AML-193 (cell line): ENCODE data around the gene AOPEP.

ENCODE experiments used
- DNase-seq, 2 experiments: peaks; one replicate each; lab custom pipeline; 2025; lab: John Stamatoyannopoulos, UW

Gene AOPEP

GRCh38 chr9:94993160-94993820 lies 266.8 kb downstream of the AOPEP start:
- DNase-seq, result no peak

DNA sequence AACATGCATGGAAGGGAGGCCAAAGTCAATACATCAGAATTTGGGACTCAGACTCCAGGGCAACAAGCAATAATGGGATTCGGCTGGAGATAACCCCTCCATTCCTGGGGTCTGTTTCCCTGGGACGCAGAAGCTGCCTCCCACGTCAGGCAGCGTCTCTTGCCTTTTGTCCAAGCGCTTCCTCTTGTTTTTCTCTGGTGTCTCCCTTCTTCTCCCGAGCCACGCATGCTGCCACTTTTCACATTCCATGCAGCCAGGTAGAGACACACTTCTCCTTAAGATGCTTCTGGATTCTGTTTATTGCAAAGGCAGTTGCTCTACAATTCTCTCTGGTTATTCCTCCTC lies 267.3 kb downstream of the AOPEP start:
- no peak for DNase-seq

DNA sequence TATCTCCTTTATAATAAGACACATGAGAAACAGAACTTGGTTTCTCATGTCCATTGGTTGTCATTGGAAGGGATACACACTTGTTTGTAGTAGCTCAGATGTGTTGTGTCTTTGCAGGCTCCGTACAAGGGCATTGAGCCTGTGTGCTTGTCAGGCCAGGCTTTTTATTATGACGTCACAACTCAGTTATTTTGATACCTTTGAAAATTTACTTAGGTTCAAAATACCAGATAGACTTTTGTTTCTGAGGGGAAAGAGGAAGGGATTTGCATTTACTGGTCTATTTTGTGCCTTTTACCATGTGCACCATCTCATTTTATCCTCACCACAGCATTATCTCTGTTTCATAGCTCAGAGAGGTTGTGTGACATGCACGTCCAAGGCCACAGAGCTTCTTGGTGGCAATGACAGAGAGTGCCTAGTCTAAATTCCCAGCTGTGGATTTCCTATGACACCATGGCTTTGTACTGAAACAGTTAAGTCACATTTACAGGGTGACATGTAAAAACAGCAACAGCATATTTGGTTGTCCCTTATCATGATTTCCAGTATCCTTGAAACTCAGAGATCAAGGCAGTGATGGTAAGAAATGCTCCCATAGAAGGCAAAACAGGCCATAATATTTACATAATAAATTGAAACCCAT lies 268.7 kb downstream of the AOPEP start:
- no peak for DNase-seq

DNA sequence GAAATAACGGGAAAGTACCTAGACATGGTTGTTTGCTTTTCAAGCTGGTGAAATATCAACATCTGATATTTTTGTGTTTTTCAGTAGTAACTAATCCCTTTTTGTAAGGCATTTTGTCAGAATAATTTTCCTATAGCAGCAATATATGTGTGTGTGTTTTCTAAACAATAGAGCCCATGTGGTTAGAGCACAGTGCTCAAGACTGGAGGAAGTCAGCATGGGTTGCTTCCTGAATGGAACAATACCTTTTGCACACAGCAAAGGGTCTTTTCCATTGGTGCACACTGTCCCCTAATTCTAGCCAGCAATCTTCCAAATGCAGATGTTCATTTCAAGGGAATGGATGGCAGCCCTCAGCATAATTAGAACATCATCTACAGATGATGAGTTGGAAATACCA lies 270.1 kb downstream of the AOPEP start:
- no peak for DNase-seq

- no peak for DNase-seq
These were observed 271.2 kb downstream of the AOPEP start for GRCh38 chr9:94997727-94998126.

DNA sequence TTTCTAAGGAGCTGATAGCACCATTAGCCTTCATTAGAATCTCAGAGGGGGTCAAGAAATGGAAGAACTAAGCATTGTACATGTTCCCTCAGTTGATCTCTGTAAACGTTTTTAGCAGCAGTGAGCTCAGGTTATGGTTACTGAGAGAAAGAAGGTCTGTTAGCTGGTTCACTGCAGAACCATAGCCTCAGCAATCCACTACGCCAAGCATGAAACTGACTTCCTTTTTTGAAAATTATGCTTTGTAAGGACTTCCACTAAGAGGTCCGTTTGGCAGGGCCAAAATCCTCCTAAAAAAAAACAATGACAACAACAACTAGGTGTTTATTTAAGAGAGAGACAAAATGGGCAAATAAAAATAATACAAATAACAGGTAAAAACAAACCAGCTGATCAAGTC lies 273.3 kb downstream of the AOPEP start:
- no peak for DNase-seq

- no peak for DNase-seq
These were observed 274.3 kb downstream of the AOPEP start for GRCh38 chr9:95000821-95001220.

GRCh38 chr9:95001720-95002119 lies 275.2 kb downstream of the AOPEP start:
- no peak for DNase-seq

GRCh38 chr9:95003689-95004410 lies 277.4 kb downstream of the AOPEP start:
- DNase-seq, result peak; percentile 15 to 38

DNA sequence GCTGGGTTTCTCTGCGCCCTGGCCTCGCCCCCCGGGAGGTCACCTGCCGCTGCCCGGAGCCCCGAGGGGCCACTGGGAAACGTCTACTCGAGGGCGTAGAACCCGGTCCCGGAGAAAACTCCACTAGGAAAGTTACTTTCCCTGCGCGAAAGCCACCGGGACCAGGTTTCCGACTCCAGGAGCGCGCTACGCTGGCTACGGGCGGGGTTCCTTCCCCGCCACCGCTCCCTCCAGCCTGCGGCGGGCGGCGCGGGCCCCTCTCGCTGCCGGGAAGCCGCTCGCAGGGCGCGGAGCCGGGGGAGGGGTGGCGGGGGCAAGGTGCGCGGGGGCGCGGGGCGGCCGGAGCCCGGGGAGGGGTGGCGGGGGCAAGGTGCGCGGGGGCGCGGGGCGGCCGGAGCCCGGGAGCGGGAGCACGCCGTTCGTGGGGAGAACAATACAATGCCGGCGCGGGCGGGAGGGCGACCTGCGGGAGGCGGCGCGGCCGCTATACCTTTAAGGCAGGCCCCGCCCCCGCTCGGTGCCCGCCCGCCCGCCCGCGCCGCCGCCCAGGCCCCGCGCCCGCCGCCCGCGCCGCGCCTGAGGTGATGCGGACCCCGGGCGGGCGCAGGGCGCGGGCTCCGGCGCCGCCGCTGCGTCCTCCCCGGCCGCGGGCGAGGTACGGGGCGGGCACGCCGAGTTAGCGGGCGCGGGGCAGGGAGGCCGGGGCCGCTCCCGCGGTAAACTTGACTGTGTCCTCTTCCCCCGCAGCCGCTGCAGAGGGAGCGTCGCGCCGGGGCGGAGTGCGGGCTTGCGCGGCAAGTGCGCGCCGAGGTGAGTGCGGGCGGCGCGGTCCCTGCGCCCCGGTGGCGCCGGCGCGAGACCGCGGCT lies 278.1 kb downstream of the AOPEP start:
- DNase-seq, result no peak

DNA sequence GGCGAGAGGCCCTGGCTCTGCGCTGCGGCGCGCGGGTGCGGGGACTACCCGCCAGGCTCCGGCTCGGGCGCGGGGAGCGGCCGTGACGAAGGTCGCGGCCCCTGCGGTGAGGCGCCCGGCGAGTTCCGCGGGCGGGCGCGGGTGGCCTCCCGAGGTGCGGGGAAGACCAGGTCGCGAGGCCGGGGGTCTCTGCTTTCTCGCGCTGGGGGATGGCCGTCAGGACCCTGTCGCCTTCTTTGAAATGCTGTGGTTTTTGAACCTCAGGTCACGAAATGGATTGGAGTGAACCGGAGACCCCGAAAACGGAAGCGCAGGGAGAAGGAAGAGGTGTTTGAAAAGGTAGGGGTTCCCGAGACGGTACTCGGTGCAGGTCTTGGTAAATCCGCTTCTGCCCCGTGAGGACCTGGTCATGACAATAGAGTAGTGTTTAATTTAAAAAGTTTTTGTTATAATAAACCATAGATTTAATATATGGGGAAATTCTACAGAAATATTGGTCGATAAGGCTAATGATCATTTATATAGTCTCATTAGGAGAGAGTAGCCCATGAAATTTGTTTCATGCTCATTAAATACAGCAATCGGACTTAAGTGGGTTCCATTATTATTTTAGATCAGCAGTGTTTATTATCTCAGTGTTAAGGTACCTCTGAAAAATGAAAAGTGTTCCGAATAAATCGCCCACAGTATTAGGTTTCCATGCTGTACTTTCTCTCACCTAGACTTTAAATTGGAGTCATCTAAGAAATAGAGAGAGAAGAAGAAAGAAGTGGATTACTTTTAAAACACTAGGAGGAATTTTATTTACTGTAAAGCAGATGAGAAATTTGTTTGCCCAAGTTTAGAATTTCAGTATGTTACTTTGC lies 279.0 kb downstream of the AOPEP start:
- DNase-seq, result no peak

DNA sequence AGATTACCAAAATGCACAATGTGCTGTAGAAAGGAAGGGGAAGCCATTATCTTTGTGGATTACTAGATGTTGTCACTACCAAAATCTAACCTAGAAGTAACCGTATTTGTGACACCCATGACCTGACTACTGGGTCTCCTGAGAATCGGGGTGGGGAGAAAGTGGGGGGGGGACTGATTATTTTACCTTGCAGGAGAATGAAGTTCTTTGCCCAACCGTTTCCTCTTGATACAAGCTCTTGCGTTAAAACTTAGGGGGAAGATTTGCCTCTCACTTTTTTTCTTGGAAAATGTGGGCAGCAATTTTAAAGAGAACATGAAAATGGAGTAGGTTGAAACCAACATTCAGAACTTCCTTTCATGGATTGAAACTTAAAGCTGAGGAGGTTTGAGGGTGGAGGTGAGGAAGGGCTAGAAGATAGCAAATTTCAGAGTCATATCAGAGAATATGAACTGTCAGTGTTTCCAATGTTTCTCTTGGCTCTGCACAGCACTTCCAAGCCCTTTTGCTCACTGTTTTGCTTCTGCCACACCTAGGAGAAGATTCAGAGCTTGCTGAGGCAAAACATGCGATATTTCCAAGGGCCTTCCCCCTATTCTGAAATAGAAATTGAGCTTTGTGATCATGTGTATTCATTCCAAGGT lies 280.8 kb downstream of the AOPEP start:
- no peak for DNase-seq

DNA sequence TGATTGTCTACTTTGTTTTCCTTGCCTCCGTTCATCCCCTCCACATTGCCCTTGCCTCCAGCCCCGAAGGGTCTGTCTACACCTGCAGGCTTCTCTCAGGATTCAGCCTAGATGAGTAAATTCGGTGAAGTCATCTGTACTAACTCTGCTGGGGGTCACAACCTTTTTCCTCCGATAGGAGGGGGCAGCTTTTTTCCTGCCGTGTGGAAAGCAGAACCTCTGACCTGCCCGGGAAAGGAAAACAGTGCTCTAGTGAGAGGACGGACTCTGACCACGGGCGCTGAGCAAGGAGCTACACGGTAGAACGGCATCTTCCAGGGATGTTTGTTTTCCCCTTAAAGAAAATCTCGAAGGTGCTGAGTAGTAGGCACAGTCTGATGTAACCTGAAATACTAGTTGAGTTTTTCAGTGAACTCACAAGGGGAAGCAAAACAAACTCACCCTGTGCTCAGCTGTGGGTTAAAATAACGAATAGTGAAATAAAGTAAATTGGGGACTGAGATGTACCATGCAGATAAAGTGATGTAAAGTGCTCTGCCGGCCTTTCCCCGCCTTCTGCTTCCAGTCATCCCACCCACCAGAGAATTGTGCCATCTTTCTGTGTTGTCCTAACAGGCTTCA lies 281.8 kb downstream of the AOPEP start:
- DNase-seq, result no peak

GRCh38 chr9:95009459-95009858 lies 283.0 kb downstream of the AOPEP start:
- no peak for DNase-seq

- no peak for DNase-seq
These were observed 283.9 kb downstream of the AOPEP start for GRCh38 chr9:95010431-95010838.

GRCh38 chr9:95012035-95012708 lies 285.7 kb downstream of the AOPEP start:
- DNase-seq, result no peak

DNA sequence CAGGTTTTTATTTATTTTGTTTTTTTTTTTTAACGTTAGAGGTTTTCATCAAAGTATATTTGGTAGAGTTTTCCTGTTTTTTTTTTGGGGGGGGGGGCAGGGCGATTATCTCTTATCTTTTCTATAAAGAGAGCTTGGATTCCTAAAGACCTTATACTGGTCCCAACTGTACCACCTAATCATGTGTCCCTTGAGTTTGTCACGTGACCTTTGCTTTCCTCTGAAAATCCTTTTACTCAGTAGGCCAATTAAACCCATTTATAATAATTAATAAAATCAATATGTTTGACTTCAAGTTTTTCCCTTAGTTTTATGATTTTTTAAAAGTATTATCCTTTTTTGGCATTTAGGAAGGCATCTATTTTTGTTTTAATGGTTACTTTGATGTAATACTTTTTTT lies 286.4 kb downstream of the AOPEP start:
- DNase-seq, result no peak

DNA sequence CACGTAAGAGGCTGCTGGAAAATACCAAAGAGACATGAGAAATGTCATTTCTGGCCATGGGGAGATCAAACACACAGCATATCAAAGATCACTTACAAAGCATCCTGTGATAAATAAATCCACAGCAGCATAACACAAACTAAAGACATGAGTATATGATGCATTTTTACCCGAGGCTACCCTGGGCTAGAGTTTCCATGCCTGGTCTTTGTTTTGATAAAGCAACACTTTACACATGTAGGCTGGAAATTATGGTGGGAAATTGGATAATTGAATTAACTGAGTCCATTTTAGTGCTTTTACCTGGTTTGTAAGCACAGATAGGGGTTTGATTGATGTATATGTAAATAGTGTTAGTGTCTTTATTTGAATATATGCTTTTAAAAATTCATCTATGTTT lies 288.4 kb downstream of the AOPEP start:
- DNase-seq, result no peak

GRCh38 chr9:95015569-95015968 lies 289.1 kb downstream of the AOPEP start:
- DNase-seq, result no peak

GRCh38 chr9:95017062-95017461 lies 290.6 kb downstream of the AOPEP start:
- no peak for DNase-seq
